Hepatocyte (in vitro differentiated cells): ENCODE data around the gene ADGRL3.

Experiments
- EZH2 ChIP-seq: fragments of 200-600 bp; sonication (generic); IDR thresholded peaks from 2 replicates; pipeline ENCODE4 v1.6.1; 2016; ENCODE audit warnings: antibody characterized with exemption, mild to moderate bottlenecking, borderline replicate concordance
- EZH2phosphoT487 ChIP-seq: fragments of 200-600 bp; sonication (generic); IDR thresholded peaks from one replicate; pipeline ENCODE4 v1.6.1; 2018; ENCODE audit warnings: antibody characterized with exemption, mild to moderate bottlenecking, low read depth, moderate library complexity; ENCODE audit not compliant: unreplicated experiment, severe bottlenecking
- TF ChIP-seq, protein P1 (sequence below): fragments of 200-600 bp; sonication (generic); IDR thresholded peaks from 2 replicates; pipeline ENCODE4 v1.5.1; 2016; ENCODE audit warnings: antibody characterized with exemption, mild to moderate bottlenecking; ENCODE audit not compliant: poor library complexity

DNA sequence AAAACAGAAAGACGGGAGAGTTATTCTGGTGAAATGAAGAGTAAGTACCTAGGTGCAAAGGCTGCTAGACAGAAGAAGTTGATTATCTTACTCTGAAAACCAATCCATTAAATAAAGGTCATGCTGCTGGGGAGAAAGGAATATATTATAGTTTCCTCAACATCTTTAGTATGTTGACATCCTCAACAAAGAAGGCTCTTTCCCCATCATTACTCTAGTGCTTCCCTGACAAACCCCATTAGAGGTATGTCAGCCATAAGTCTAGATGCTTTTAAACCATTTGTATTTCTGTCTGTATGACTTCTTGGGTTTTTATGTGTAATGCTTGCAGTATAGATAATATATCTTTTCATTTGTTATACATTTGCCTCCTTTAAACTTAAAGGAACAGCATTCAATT lies 75.9 kb downstream of the ADGRL3 start:
- TF ChIP-seq, protein P1, sequence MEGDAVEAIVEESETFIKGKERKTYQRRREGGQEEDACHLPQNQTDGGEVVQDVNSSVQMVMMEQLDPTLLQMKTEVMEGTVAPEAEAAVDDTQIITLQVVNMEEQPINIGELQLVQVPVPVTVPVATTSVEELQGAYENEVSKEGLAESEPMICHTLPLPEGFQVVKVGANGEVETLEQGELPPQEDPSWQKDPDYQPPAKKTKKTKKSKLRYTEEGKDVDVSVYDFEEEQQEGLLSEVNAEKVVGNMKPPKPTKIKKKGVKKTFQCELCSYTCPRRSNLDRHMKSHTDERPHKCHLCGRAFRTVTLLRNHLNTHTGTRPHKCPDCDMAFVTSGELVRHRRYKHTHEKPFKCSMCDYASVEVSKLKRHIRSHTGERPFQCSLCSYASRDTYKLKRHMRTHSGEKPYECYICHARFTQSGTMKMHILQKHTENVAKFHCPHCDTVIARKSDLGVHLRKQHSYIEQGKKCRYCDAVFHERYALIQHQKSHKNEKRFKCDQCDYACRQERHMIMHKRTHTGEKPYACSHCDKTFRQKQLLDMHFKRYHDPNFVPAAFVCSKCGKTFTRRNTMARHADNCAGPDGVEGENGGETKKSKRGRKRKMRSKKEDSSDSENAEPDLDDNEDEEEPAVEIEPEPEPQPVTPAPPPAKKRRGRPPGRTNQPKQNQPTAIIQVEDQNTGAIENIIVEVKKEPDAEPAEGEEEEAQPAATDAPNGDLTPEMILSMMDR = no peak
- no peak for TF ChIP-seq EZH2
- TF ChIP-seq EZH2phosphoT487 = no peak
